Ovary (tissue), 9 donors: ENCODE measurements around the gene ZNF281. TPM values are rescaled to one million over a fixed set of nuclear protein-coding genes. Genes with fewer than 3 reads are reported as not detected.

Experiments
- DNase-seq, 5 donors: peaks; one replicate each; pipeline ENCODE4 v3.0.0-alpha.2; 2019 to 2020
- H3K27ac ChIP-seq, 2 donors: fragments of 200-600 bp; one replicate each; pipeline versions ENCODE4 v1.5.1 to v1.8.0; 2019 to 2022
- H3K27me3 ChIP-seq: fragments of 200-600 bp; one replicate; pipeline ENCODE4 v1.8.0; 2022
- H3K36me3 ChIP-seq: fragments of 200-600 bp; sonication (generic); one replicate; pipeline ENCODE4 v1.5.1; 2019
- H3K4me1 ChIP-seq: one replicate; pipeline ENCODE4 v1.8.1; 2013; ENCODE audit warnings: mild to moderate bottlenecking, moderate library complexity; ENCODE audit not compliant: insufficient read depth
- H3K4me3 ChIP-seq: fragments of 200-600 bp; sonication (generic); one replicate; pipeline ENCODE4 v1.5.1; 2017
- H3K9me3 ChIP-seq, 2 donors: fragments of 200-600 bp in 1 of 2; sonication (generic) in 1 of 2; one replicate each; pipeline versions ENCODE4 v1.5.1 to v1.8.1; 2013 to 2019; ENCODE audit warnings: mild to moderate bottlenecking in 1 of 2, moderate library complexity in 1 of 2
- EP300 ChIP-seq: sonication (generic); formaldehyde crosslinking; IDR thresholded peaks from one replicate; pipeline ENCODE4 v1.6.1; 2017; ENCODE audit warnings: antibody characterized with exemption
- POLR2A ChIP-seq: fragments of 450-650 bp; IDR thresholded peaks from one replicate; pipeline ENCODE4 v1.6.1; 2017; ENCODE audit warnings: antibody characterized with exemption, mild to moderate bottlenecking, moderate library complexity
- WGBS, 3 donors: extraction: QIAGEN DNeasy Blood & Tissue Kit in 1 of 3; methylation state at CpG; one replicate each; pipeline versions ENCODE4 v1.1.5 to v1.1.7; 2013 to 2017; 5-methylcytosine and 5-hydroxymethylcytosine counted together
- intact Hi-C, 4 donors: fragments of 100-400 bp; cut with DNase I; formaldehyde crosslinking; loops; one replicate each; pipeline versions ENCODE4 v1.11.0 to v1.15.1; 2022 to 2023
- polyA plus RNA-seq, 2 donors: library from polyadenylated mRNA; stranded (reverse); fragments of 200-250 nt in 1 of 2; fragments of 350-450 nt in 1 of 2; fragmentation: Illumina TruSeq in 1 of 2; extraction: RNeasy Lipid Tissue Mini Kit (QIAGEN cat#74804) in 1 of 2; gene quantifications; one replicate each; pipeline ENCODE4 v1.2.3, GENCODE V29; 2013 to 2014
- total RNA-seq, 7 donors: library from RNA; depleted of rRNA in 2 of 7; stranded (reverse); fragments of >200 nt in 2 of 7; fragmentation: NEBNext Ultra II Directional in 3 of 7; extraction: Animal tissue kit (Norgen Biotek cat#: 25700) in 3 of 7; gene quantifications; one replicate each; pipeline versions ENCODE4 v1.1.0 to v1.2.4, GENCODE V29; 2016 to 2023
- TF ChIP-seq, protein P1 (sequence below), 3 donors: fragments of 450-650 bp in 2 of 3; fragments of 200-600 bp in 1 of 3; IDR thresholded peaks; one replicate each; pipeline versions ENCODE4 v1.5.1 to v1.8.0; 2016 to 2022; ENCODE audit warnings: antibody characterized with exemption in 3 of 3, mild to moderate bottlenecking in 1 of 3
- donor health status: DM: no; HTN: no; CAD: no; lungs with moderate emphysema.
- donor health status: DM: no; HTN: no; CAD: no.
- donor health status: Bipolar disorder and iron deficiency.
- donor health status: DM: yes; HTN: yes; CAD: no.
- donor health status: DM: no; HTN: no; CAD: no.
- donor health status: DM: yes; HTN: yes; CAD: no.

ZNF281 gene
- total and polyA plus RNA-seq, 9 donors = 3.7 to 12.4 (median 10.7) TPM

DNA sequence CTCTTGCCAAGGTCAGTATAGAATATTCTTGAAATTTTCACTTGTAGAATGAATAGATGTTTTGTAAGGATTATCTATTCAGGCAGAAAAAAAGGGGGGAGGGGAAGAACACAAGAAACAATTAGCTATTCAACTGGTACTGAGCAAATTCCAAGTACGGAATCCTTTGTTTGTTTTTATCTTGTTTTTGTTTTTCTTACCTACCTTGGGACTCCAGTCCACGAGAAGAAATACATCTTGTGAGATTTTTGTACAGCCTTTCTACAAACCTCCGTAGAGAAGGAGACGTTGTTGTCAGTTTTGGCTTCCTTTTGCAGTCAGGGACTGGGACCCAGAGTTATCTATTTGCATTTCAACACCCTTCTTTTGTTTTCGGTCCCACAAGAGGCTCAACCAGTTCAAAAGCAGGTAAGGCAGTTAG is 36.0 kb downstream of the ZNF281 start:
- WGBS, 3 donors = 51 to 59% (median 56%) methylated on average over 5 of the region's 5 CpGs
- Histone ChIP-seq H3K27me3 (no peaks in the 10 kb centered on the region), H3K4me3 (no peak overlapping the region), H3K36me3 (no peaks in the 10 kb centered on the region), H3K4me1 (no peaks in the 10 kb centered on the region), H3K9me3 (no peaks in the 10 kb centered on the region), H3K27ac (no peak overlapping the region)
- DNase-seq = no peak
- TF ChIP-seq EP300 = no peak
- TF ChIP-seq, protein P1, sequence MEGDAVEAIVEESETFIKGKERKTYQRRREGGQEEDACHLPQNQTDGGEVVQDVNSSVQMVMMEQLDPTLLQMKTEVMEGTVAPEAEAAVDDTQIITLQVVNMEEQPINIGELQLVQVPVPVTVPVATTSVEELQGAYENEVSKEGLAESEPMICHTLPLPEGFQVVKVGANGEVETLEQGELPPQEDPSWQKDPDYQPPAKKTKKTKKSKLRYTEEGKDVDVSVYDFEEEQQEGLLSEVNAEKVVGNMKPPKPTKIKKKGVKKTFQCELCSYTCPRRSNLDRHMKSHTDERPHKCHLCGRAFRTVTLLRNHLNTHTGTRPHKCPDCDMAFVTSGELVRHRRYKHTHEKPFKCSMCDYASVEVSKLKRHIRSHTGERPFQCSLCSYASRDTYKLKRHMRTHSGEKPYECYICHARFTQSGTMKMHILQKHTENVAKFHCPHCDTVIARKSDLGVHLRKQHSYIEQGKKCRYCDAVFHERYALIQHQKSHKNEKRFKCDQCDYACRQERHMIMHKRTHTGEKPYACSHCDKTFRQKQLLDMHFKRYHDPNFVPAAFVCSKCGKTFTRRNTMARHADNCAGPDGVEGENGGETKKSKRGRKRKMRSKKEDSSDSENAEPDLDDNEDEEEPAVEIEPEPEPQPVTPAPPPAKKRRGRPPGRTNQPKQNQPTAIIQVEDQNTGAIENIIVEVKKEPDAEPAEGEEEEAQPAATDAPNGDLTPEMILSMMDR (IDR thresholded peaks at IDR 0.05) = no peak
- no peak for TF ChIP-seq POLR2A
- intact Hi-C loops = no loop called here

DNA sequence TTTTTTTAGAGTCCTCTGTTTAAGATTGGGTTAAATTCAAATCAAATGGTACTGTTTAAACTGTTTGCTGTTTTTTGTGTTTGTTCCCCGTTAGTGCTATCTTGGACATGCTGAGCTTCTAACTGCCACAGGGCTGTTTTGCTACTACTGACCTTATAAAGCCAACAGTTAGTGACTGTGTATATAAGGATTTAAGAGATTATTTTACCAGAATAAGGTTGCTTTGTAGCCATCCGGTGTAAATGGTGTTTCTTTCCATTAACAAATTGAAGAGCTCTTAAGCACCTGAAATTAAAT is 37.0 kb downstream of the ZNF281 start:
- no peak overlapping the region for H3K27ac ChIP-seq

DNA sequence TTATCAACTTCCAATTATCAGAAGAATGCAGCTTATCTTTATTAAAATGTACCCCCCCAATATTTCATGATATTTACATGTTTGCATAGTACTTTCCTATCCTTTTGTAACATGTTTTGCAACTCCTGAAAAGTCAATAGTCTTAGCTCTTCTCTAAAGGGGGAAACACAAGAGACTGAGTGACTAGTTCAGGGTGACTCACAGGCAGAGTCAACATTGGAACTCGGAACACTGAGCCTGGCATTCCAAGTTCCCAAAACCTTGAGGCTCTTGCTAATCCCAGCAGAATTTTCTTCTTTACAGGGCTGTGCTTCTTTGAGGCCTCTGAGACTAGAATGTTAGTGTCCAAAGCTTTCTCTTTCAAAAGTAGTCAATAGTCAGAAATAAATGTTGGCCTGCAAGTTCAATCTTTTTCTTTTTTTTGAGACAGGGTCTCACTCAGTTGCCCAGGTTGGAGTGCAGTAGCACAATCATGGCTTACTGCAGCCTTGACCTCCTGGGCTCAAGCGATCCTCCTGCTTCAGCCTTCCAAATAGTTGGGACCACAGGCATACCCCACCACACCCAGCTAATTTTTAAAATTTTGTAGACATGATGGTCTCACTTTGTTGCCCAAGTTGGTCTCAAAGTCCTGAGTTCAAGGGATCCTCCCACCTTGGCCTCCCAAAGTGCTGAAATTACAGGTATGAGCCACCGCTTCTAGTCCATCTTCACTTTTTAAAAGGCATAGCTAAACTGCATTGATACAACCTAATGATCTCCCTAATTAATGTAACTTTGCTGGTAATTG is 37.5 kb downstream of the ZNF281 start:
- H3K4me3 ChIP-seq = no peak overlapping the region
- no peak overlapping the region for H3K27ac ChIP-seq
- no peaks in the 10 kb centered on the region for H3K27me3 ChIP-seq
- no peaks in the 10 kb centered on the region for H3K36me3 ChIP-seq
- H3K9me3 ChIP-seq = no peaks in the 10 kb centered on the region
- WGBS, 3 donors = 86 to 92% (median 90%) methylated on average over 3 of the region's 3 CpGs
- DNase-seq = no peak
- H3K4me1 ChIP-seq = no peaks in the 10 kb centered on the region
- no peak for TF ChIP-seq POLR2A
- TF ChIP-seq EP300 = no peak
- TF ChIP-seq, protein P1 (IDR thresholded peaks at IDR 0.05) = no peak
- intact Hi-C loops = no loop called here

More for the DNA sequence above, 37.0 kb downstream of the ZNF281 start:
- H3K9me3 ChIP-seq = no peaks in the 10 kb centered on the region
- H3K4me1 ChIP-seq = no peaks in the 10 kb centered on the region
- TF ChIP-seq, protein P1 (IDR thresholded peaks at IDR 0.05) = no peak
- TF ChIP-seq EP300 (no peak), POLR2A (no peak)
- no peak overlapping the region for H3K4me3 ChIP-seq
- intact Hi-C loops = no loop called here
- no peaks in the 10 kb centered on the region for H3K27me3 ChIP-seq
- 33 to 47% (median 39%) methylated on average over 2 of the region's 2 CpGs for WGBS, 3 donors
- no peaks in the 10 kb centered on the region for H3K36me3 ChIP-seq
- DNase-seq = no peak

DNA sequence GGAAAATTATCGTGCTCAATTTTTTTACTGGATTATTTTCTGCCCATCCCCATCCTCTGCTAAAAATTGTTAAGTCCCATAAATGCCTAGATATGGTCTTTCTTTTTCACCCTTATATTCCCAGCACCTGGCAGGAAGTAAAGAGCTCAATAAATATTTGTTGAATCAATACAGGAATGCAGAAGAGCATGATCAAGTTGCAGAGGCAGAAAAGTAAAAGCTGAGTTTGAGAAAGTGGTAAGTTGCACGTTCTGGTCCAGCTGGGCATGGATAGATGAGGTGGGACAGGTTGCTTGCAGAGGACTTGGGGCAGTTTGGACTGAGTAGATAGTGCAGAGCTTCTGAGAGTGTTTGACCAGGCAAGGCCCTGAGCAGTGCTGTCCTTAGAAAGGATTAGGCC is 40.1 kb downstream of the ZNF281 start:
- Histone ChIP-seq H3K4me1 (no peaks in the 10 kb centered on the region), H3K36me3 (no peaks in the 10 kb centered on the region), H3K9me3 (no peaks in the 10 kb centered on the region), H3K27ac (no peak overlapping the region), H3K27me3 (no peaks in the 10 kb centered on the region), H3K4me3 (no peak overlapping the region)
- no peak for DNase-seq
- intact Hi-C loops = no loop called here
- TF ChIP-seq, protein P1 (IDR thresholded peaks at IDR 0.05) = no peak
- TF ChIP-seq POLR2A (no peak), EP300 (no peak)
- WGBS, 3 donors = 78 to 84% (median 83%) methylated on average over 2 of the region's 2 CpGs
